Measurements from ENCODE around the gene SLBP.
"Not testable (repeated sequence)": the region's sequence is repeated elsewhere in the genome, so short reads cannot be mapped to it uniquely, and the experiment has no call there.

SLBP gene

DNA sequence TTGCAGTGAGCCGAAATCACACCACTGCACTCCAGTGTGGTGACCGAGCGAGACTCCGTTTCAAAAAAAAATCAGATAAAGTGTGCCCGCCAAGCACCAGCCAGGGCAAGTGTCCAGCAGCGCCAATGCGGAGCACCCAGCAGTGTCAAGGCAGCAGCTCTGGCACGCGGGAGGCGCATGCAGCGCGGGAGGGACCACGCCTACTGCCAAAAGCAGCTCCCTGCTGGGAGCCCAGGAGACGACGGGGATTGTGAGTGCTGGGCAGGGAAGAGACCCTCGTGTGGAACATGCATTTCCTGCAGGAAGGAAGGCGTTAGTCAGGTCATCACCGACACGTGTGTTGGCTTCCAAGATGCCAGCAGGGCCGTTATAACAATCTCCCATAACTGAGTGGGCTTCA, 38.4 kb downstream of the SLBP start:
- no peak for DNase-seq

DNA sequence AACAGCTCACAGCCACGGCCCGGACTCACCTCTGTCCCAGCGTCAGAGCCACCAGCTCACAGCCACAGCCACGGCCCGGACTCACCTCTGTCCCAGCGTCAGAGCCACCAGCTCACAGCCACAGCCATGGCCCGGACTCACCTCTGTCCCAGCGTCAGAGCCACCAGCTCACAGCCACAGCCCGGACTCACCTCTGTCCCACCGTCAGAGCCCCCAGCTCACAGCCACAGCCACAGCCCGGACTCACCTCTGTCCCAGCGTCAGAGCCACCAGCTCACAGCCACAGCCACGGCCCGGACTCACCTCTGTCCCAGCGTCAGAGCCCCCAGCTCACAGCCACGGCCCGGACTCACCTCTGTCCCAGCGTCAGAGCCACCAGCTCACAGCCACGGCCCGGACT, 41.1 kb downstream of the SLBP start:
- DNase-seq = not testable (repeated sequence)

- DNase-seq = no peak
These were observed 41.8 kb downstream of the SLBP start for GRCh38 chr4:1670279-1670678.

DNA sequence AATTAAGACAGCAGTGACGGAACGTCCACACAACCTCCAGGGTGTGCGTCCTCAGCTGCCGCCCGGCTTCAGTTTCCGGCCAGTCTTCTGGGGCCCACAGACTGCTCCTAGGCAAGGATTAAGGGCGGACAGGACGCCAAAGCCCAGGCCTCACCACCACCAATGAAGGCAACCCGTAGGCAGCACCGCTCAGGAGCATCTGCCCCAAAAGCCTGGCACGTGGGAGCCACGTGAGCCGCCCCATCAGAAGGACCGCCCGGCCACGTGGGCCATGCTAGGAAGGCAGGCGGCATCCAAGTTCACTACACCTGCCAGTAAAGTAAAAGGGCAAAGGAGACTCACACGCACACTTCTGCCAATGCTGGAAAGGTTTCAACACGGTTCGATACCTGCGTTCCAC, 42.3 kb downstream of the SLBP start:
- no peak for DNase-seq

GRCh38 chr4:1669270-1669669, 42.8 kb downstream of the SLBP start:
- no peak for DNase-seq

GRCh38 chr4:1668488-1668840, 43.7 kb downstream of the SLBP start:
- no peak for DNase-seq

DNA sequence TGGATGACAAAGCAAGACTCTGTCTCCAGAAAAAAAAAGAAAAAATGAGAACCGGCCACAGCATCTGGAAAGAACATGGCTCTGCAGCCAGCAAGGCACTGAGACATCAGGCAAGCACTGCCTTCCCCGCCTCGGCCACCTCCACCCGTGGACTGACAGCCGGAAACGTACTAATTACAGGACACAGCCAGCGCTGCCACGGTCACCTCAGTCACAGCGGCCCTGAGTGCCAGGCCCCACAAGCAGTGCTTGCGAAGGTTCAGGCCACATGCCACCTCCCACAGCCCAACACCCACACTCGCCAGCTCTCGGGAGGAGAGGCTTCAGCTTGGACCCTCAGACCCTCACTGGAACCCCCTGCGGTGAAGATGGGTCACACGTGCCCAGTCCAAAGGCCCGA, 44.8 kb downstream of the SLBP start:
- DNase-seq = no peak

- no peak for DNase-seq
These were observed 45.7 kb downstream of the SLBP start for GRCh38 chr4:1666391-1666790.

- no peak for DNase-seq
These were observed 48.0 kb downstream of the SLBP start for GRCh38 chr4:1664141-1664540.

- DNase-seq = no peak
These were observed 48.6 kb downstream of the SLBP start for GRCh38 chr4:1663549-1663948.

- DNase-seq = no peak
These were observed 50.4 kb downstream of the SLBP start for GRCh38 chr4:1661695-1662094.

DNA sequence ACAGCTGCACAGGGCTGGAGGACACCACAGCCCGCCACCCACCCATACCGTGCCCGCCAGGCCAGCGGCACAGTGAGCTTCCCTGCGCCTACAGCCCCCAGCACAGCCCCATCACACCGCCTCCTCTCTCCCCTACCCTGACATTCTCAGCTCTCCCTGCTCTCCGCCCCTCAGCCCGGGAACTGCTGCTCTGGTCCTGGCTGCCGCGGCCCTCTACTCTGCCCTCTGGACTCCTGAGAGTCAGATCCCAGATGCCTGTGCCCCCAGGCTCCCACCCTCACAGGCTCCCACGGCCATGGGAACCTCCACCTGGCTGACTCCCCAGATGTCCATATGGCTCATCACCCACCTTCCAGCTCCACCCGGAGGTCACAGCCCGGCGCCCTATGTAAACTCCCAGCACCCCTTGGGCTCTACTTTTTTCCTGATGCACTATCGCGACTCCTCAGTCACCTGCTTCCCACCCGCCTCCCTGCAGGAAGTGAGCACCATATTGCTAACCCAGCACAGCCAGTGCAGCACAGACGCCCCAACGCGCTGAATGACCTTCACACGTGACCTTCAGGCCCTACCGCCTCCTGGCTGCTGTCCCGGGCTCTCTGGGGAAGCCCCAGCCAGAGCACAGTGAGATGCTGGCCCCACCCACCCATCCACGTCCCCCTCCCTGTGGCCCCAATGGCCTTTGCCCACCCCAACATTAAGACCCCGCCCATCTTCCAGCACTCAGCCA, 51.0 kb downstream of the SLBP start:
- DNase-seq = no peak

GRCh38 chr4:1659104-1660043, 52.7 kb downstream of the SLBP start:
- DNase-seq = no peak

DNA sequence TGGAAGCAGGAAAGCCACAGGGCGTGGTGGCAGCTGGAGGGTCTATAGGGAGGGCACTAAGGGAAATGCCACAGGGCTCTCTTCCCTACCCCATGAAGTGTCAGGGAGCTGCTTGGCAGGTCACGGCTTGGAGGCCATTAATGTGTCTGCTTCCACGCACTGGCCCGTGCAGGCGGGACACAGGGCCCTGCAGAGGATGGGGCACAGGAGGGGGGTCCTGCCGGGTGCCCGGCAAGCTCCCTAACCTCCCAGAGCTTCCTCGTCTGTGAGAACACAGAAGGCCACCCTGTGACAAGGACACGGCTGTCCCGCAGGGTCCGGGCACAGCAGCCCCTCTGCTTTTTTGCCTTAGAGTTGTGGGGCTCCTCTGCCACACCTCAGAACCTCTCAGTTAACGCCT, 53.5 kb downstream of the SLBP start:
- no peak for DNase-seq

DNA sequence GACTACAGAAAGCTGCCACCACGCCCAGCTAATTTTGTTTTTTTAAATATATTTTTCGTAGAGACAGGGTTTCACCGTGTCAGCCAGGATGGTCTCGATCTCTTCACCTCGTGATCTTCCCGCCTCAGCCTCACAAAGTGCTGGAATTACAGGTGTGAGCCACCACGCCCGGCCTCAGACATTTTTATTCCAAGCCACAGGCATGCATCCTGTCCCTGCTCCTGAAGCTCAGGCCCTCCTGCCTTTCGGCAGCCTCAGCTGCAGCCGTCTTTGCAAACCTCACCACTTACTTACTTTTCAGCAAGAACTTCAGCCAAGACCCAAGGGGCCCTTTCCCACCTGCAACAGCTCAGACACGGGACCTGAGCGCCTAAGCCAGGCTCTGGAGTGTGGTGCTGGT, 54.0 kb downstream of the SLBP start:
- no peak for DNase-seq

GRCh38 chr4:1656986-1657385, 55.1 kb downstream of the SLBP start:
- DNase-seq = no peak

DNA sequence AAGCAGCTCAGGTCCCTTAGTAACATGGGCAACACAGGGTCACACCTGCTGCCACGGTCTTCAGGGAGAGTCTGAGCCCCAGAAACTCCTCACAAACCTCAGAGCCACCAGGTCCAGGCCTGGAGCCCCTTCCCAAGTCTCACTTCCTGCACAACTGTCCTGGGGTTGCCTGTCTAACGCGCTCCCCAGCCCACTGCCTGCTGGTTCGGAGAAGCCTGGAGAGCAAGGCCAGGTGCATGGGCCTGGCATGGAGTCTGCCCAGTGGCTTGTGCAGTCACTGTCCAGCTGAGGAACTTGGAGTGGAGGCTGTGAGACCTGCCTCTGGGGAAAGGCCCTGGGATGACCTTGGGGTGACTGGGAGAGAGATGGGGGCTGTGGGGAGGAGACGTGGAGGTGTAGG, 56.0 kb downstream of the SLBP start:
- no peak for DNase-seq

DNA sequence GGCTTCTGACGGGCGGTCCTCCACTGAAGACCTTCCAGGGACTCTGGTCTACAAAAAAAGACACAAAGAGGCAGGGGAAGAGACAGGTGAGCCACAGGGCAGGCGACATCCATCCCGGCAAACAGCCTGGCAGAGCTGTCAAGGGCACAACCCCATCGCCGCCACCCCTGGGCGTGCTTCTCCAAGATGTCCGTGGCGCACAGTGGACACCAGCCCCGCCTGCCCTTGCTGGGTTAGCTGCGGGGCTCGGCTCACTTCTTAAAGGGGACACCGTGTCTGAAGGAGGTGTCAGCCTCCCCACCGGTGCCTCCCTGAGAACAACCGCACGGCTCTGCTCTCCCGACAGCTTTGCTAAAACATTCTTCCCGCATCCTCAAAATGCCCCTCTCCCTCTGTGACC, 56.4 kb downstream of the SLBP start:
- no peak for DNase-seq

DNA sequence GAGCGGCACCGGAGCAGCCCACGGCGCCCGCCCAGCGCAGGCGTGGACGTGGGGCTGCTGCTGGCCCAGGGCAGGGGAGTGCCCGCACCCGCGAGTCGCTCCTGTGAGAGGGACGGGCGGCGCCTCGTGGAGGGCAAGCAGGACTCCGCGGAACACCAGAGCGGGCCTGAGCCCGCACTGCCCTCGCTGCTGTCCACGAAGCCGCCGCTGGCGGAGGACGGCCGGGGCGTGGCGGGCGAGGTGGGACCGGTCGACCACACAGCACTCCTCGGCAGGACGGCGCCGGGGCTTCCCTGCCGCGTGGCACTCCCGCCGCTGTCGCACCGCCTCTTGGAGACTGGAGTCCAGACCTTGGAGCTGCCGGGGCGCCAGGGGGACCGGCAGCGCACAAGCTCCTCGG, 57.0 kb downstream of the SLBP start:
- DNase-seq = no peak

- no peak for DNase-seq
These were observed 57.7 kb downstream of the SLBP start for GRCh38 chr4:1654216-1654955.

GRCh38 chr4:1653776-1654175, 58.3 kb downstream of the SLBP start:
- DNase-seq = no peak

DNA sequence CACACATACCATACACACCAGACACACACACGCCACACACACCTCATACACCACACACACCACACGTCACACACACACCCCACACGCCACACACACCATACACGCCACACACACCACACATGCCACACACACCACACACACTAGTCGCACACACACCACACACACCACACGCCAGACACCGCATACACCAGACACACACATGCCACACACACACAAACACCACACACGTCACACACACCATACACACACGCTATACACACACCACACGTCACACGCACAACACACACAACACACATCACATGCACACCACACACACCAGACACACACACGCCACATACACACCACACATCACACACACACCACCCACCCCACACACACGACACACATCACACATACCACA, 60.0 kb downstream of the SLBP start:
- no peak for DNase-seq

DNA sequence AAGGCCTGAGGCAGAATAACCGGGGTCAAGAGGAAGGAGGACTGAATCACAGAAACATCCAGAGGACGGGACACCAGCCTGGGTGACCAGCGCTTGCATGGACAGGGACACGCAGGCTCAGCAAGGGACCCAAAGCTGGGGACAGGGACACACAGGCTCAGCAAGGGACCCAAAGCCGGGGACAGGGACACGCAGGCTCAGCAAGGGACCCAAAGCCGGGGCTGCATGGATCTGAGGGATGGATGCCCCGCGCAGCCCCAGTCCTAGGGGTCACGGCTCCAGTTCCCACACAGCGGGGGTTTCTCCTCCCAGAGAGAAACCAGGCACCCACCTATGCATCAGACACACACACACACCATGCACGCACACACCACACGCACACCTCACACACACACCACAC, 60.5 kb downstream of the SLBP start:
- no peak for DNase-seq

DNA sequence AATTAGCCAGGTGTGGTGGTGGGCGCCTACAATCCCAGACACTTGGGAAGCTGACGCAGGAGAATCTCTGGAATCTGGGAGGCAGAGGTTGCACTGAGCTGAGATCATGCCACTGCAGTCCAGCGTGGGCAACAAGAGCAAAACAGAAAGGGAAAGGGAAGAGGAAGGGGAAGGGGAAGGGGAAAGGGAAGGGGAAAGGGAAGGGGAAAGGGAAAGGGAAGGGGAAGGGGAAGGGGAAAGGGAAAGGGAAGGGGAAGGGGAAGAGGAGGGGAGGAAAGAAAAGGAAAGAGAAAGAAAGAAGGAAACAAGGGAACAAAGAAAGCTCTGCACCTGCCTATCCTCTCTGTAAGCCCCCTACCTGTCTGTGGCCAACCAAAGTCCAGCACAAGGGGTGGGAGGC, 63.2 kb downstream of the SLBP start:
- DNase-seq = no peak

Data from activated CD4-positive, alpha-beta T cell treated with anti-CD3 and anti-CD28 coated beads, Interleukin-2, amount 50 U/mL, for 1 hour (primary cell).